ENCODE data around the gene MAP3K20.
"Not testable (repeated sequence)": the region's sequence is repeated elsewhere in the genome, so short reads cannot be mapped to it uniquely, and the experiment has no call there.

MAP3K20 gene

GRCh38 chr2:173117678-173118077, 42.0 kb downstream of the MAP3K20 start:
- Mint-ChIP-seq H3K36me3 (ENCODE audit: low read depth) (peaks cover 3% of the 10 kb centered on the region), H3K27ac (no peak overlapping the region), H3K27me3 (peaks cover 13% of the 10 kb centered on the region), H3K9me3 (no peaks in the 10 kb centered on the region), H3K4me1 (peaks cover 10% of the 10 kb centered on the region), H3K4me3 (no peak overlapping the region)
- DNase-seq = no peak
- no peak for ATAC-seq

- H3K27me3 Mint-ChIP-seq = peaks cover 12% of the 10 kb centered on the region
- peaks cover 10% of the 10 kb centered on the region for H3K4me1 Mint-ChIP-seq
- ATAC-seq = no peak
- no peak overlapping the region for H3K27ac Mint-ChIP-seq
- H3K36me3 Mint-ChIP-seq (ENCODE audit: low read depth) = peaks cover 3% of the 10 kb centered on the region
- no peaks in the 10 kb centered on the region for H3K9me3 Mint-ChIP-seq
- DNase-seq = no peak
- no peak overlapping the region for H3K4me3 Mint-ChIP-seq
Measured at GRCh38 chr2:173118395-173118794, 42.7 kb downstream of the MAP3K20 start.

GRCh38 chr2:173119069-173119807, 43.6 kb downstream of the MAP3K20 start:
- no peak overlapping the region for H3K4me3 Mint-ChIP-seq
- no peaks in the 10 kb centered on the region for H3K9me3 Mint-ChIP-seq
- peak overlapping the region; percentile 15 for H3K27ac Mint-ChIP-seq
- H3K4me1 Mint-ChIP-seq = peaks cover 10% of the 10 kb centered on the region
- ATAC-seq (peak; percentile 15), DNase-seq (no peak)
- peaks cover 3% of the 10 kb centered on the region for H3K36me3 Mint-ChIP-seq (ENCODE audit: low read depth)
- H3K27me3 Mint-ChIP-seq = peaks cover 7% of the 10 kb centered on the region

- H3K4me1 Mint-ChIP-seq = peaks cover 10% of the 10 kb centered on the region
- no peaks in the 10 kb centered on the region for H3K9me3 Mint-ChIP-seq
- ATAC-seq (no peak), DNase-seq (no peak)
- H3K27me3 Mint-ChIP-seq = peaks cover 3% of the 10 kb centered on the region
- peak overlapping the region; percentile 15 for H3K27ac Mint-ChIP-seq
- H3K36me3 Mint-ChIP-seq (ENCODE audit: low read depth) = peaks cover 3% of the 10 kb centered on the region
- H3K4me3 Mint-ChIP-seq = no peak overlapping the region
Measured at GRCh38 chr2:173119944-173120343, 44.3 kb downstream of the MAP3K20 start.

- Mint-ChIP-seq H3K27me3 (peaks cover 6% of the 10 kb centered on the region), H3K9me3 (no peaks in the 10 kb centered on the region), H3K27ac (no peak overlapping the region), H3K4me1 (peaks cover 10% of the 10 kb centered on the region), H3K36me3 (ENCODE audit: low read depth) (peaks cover 3% of the 10 kb centered on the region), H3K4me3 (no peak overlapping the region)
- ATAC-seq (no peak), DNase-seq (no peak)
Measured at GRCh38 chr2:173122936-173123335, 47.3 kb downstream of the MAP3K20 start.

- Mint-ChIP-seq H3K4me1 (peaks cover 10% of the 10 kb centered on the region), H3K27ac (no peak overlapping the region), H3K9me3 (no peaks in the 10 kb centered on the region), H3K27me3 (peaks cover 8% of the 10 kb centered on the region), H3K36me3 (ENCODE audit: low read depth) (peaks cover 3% of the 10 kb centered on the region), H3K4me3 (no peak overlapping the region)
- DNase-seq (no peak), ATAC-seq (no peak)
Measured at GRCh38 chr2:173124441-173124840, 48.8 kb downstream of the MAP3K20 start.

- H3K27ac Mint-ChIP-seq = no peak overlapping the region
- no peak overlapping the region for H3K4me3 Mint-ChIP-seq
- peaks cover 13% of the 10 kb centered on the region for H3K27me3 Mint-ChIP-seq
- no peaks in the 10 kb centered on the region for H3K9me3 Mint-ChIP-seq
- ATAC-seq = no peak
- H3K4me1 Mint-ChIP-seq = peaks cover 9% of the 10 kb centered on the region
- peaks cover 2% of the 10 kb centered on the region for H3K36me3 Mint-ChIP-seq (ENCODE audit: low read depth)
- DNase-seq = no peak
Measured at GRCh38 chr2:173126819-173127218, 51.2 kb downstream of the MAP3K20 start.

GRCh38 chr2:173128132-173128531, 52.5 kb downstream of the MAP3K20 start:
- peaks cover 22% of the 10 kb centered on the region for H3K27me3 Mint-ChIP-seq
- not testable (repeated sequence) for H3K4me3 Mint-ChIP-seq; ATAC-seq; H3K27ac Mint-ChIP-seq; DNase-seq; H3K36me3 Mint-ChIP-seq (ENCODE audit: low read depth); H3K9me3 Mint-ChIP-seq
- peaks cover 22% of the 10 kb centered on the region for H3K4me1 Mint-ChIP-seq

GRCh38 chr2:173130496-173131465, 55.1 kb downstream of the MAP3K20 start:
- Mint-ChIP-seq H3K4me1 (peaks cover 46% of the 10 kb centered on the region), H3K36me3 (ENCODE audit: low read depth) (no peaks in the 10 kb centered on the region), H3K27ac (no peak overlapping the region), H3K4me3 (no peak overlapping the region), H3K27me3 (peaks cover 30% of the 10 kb centered on the region), H3K9me3 (peaks cover 4% of the 10 kb centered on the region)
- ATAC-seq = no peak
- no peak for DNase-seq

GRCh38 chr2:173132531-173132930, 56.9 kb downstream of the MAP3K20 start:
- Mint-ChIP-seq H3K4me1 (peaks cover 63% of the 10 kb centered on the region), H3K27me3 (peaks cover 29% of the 10 kb centered on the region), H3K27ac (peak overlapping the region; percentile 2), H3K4me3 (no peak overlapping the region), H3K9me3 (peaks cover 4% of the 10 kb centered on the region), H3K36me3 (ENCODE audit: low read depth) (no peaks in the 10 kb centered on the region)
- DNase-seq (no peak), ATAC-seq (no peak)

GRCh38 chr2:173134703-173135102, 59.1 kb downstream of the MAP3K20 start:
- no peaks in the 10 kb centered on the region for H3K36me3 Mint-ChIP-seq (ENCODE audit: low read depth)
- H3K27ac Mint-ChIP-seq = no peak overlapping the region
- DNase-seq = no peak
- H3K4me3 Mint-ChIP-seq = peak overlapping the region; percentile 18
- peaks cover 29% of the 10 kb centered on the region for H3K27me3 Mint-ChIP-seq
- no peak for ATAC-seq
- peaks cover 4% of the 10 kb centered on the region for H3K9me3 Mint-ChIP-seq
- peaks cover 67% of the 10 kb centered on the region for H3K4me1 Mint-ChIP-seq

GRCh38 chr2:173136067-173136466, 60.4 kb downstream of the MAP3K20 start:
- H3K36me3 Mint-ChIP-seq (ENCODE audit: low read depth) = peaks cover under 1% of the 10 kb centered on the region
- peaks cover 64% of the 10 kb centered on the region for H3K4me1 Mint-ChIP-seq
- H3K4me3 Mint-ChIP-seq = no peak overlapping the region
- no peak overlapping the region for H3K27ac Mint-ChIP-seq
- ATAC-seq (no peak), DNase-seq (no peak)
- H3K9me3 Mint-ChIP-seq = peaks cover 4% of the 10 kb centered on the region
- H3K27me3 Mint-ChIP-seq = peaks cover 28% of the 10 kb centered on the region

- H3K4me1 Mint-ChIP-seq = peaks cover 59% of the 10 kb centered on the region
- no peak for ATAC-seq
- H3K27ac Mint-ChIP-seq = no peak overlapping the region
- H3K9me3 Mint-ChIP-seq = peaks cover 10% of the 10 kb centered on the region
- peaks cover 31% of the 10 kb centered on the region for H3K27me3 Mint-ChIP-seq
- H3K4me3 Mint-ChIP-seq = no peak overlapping the region
- H3K36me3 Mint-ChIP-seq (ENCODE audit: low read depth) = peaks cover 5% of the 10 kb centered on the region
- DNase-seq = no peak
Measured at GRCh38 chr2:173136599-173136998, 61.0 kb downstream of the MAP3K20 start.

GRCh38 chr2:173137610-173138009, 62.0 kb downstream of the MAP3K20 start:
- H3K27me3 Mint-ChIP-seq = peaks cover 27% of the 10 kb centered on the region
- no peak for DNase-seq
- H3K4me3 Mint-ChIP-seq = no peak overlapping the region
- no peak overlapping the region for H3K27ac Mint-ChIP-seq
- ATAC-seq = no peak
- H3K9me3 Mint-ChIP-seq = peaks cover 15% of the 10 kb centered on the region
- H3K4me1 Mint-ChIP-seq = peaks cover 49% of the 10 kb centered on the region
- H3K36me3 Mint-ChIP-seq (ENCODE audit: low read depth) = peaks cover 8% of the 10 kb centered on the region

GRCh38 chr2:173138962-173139361, 63.3 kb downstream of the MAP3K20 start:
- no peak overlapping the region for H3K4me3 Mint-ChIP-seq
- peaks cover 36% of the 10 kb centered on the region for H3K4me1 Mint-ChIP-seq
- H3K27me3 Mint-ChIP-seq = peaks cover 30% of the 10 kb centered on the region
- DNase-seq (no peak), ATAC-seq (no peak)
- no peak overlapping the region for H3K27ac Mint-ChIP-seq
- peaks cover 21% of the 10 kb centered on the region for H3K9me3 Mint-ChIP-seq
- H3K36me3 Mint-ChIP-seq (ENCODE audit: low read depth) = peaks cover 9% of the 10 kb centered on the region
